ENCODE data around the gene NAB1.
"Not testable (repeated sequence)": the region's sequence is repeated elsewhere in the genome, so short reads cannot be mapped to it uniquely, and the experiment has no call there.

Gene NAB1, protein sequence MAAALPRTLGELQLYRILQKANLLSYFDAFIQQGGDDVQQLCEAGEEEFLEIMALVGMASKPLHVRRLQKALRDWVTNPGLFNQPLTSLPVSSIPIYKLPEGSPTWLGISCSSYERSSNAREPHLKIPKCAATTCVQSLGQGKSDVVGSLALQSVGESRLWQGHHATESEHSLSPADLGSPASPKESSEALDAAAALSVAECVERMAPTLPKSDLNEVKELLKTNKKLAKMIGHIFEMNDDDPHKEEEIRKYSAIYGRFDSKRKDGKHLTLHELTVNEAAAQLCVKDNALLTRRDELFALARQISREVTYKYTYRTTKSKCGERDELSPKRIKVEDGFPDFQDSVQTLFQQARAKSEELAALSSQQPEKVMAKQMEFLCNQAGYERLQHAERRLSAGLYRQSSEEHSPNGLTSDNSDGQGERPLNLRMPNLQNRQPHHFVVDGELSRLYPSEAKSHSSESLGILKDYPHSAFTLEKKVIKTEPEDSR

DNA sequence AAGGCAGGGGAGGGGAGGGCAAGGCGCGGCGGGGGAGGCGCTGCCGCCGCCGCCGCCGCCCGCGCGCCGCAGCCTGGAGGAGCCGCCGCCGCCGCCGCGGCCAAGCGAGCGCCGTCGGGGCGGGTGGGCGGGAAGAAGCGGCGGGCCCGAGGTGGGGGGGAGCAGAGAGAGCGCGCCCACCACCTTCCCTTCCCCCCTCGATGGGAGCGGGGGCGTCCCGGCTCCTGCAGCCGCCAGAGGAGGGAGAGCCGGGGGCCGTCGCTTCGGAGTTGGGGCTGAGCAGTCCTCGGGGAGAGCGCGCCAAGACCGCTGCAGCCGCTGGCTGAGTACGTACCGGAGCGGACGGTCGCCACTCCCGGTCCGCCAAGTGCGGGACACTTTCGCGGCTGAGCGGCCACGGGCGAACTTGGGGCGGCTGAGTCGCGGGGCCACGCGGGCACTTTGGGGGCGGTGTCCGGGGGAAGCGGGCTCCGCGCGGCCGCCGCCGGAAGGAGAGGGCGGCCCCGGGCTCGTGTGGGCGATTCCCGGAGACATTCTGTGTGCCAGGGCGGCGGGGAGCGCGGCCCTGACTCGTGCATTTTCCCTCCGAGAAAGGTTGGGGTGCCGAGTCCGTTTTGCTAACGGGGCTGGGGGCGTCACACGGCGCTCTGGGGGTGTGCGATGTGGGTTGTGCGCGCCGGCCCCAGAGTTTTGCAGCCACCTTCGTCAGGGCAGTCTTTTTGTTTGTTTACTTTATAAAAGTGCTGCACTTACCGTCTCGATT, at the start of gene NAB1:
Gene NAB1 (plus strand): TSS at position 49 of the 763 bp plus-strand sequence. CDS start 10,094 bp downstream, outside the sequence.
- DNase-seq (ENCODE audit: low read depth), result peak; percentile 50

GRCh38 chr2:190599546-190600220, 49.2 kb upstream of the NAB1 start:
- no peak for DNase-seq (ENCODE audit: low read depth)

- no peak for DNase-seq (ENCODE audit: low read depth)
Measured at GRCh38 chr2:190600293-190601103, 48.4 kb upstream of the NAB1 start.

DNA sequence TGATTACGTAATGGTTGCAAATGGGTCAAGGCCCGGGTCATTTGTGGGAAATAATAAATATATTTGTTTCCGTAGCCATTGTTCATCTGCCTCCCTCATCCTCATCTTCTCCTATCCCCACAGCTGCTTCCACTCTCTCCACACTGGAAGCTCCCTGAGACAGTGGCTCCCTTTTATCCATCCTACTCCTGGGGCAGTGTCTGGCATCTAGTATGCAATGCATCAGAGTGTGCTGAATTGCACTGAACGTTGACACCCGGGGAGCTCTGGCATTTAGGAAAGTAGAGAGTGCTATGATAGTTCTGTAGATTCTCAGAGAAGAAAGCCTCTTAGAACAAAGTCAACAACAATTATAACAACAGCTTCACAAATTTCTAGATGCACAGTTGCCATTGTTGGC, 45.5 kb upstream of the NAB1 start:
- no peak for DNase-seq (ENCODE audit: low read depth)

DNA sequence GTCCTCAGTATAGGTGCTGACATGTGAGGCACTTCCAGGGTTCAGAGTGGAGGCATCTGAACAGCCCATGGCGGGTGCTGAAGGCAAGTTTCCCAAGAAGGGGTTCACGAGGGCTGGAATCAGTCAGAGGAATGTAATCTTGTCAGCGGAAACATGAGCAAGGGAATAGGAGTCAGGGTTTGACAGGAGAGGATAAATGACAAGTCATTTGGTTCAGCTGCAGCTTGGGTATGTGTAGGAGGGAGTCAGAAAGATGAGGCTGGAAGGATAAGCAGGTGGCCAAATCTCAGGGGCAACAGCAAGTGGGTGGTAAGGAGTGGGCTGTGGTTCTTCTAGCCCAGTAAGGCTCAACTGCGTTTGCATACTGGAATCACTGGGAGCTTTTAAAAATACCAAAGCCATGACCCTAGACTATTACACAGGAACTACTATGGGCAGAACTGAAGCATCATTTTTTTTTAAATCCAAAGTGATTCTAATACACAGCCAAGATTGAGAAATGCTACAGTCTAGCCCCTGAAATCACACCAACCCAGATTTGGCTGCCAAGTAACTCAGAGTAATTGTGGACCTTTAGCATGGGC, 41.8 kb upstream of the NAB1 start:
- no peak for DNase-seq (ENCODE audit: low read depth)

- DNase-seq (ENCODE audit: low read depth), result no peak
Measured at GRCh38 chr2:190607657-190608357, 41.1 kb upstream of the NAB1 start.

- not testable (repeated sequence) for DNase-seq (ENCODE audit: low read depth)
Measured at GRCh38 chr2:190608863-190609262, 40.0 kb upstream of the NAB1 start.

- not testable (repeated sequence) for DNase-seq (ENCODE audit: low read depth)
Measured at GRCh38 chr2:190609397-190609796, 39.5 kb upstream of the NAB1 start.

GRCh38 chr2:190610528-190610927, 38.4 kb upstream of the NAB1 start:
- not testable (repeated sequence) for DNase-seq (ENCODE audit: low read depth)

DNA sequence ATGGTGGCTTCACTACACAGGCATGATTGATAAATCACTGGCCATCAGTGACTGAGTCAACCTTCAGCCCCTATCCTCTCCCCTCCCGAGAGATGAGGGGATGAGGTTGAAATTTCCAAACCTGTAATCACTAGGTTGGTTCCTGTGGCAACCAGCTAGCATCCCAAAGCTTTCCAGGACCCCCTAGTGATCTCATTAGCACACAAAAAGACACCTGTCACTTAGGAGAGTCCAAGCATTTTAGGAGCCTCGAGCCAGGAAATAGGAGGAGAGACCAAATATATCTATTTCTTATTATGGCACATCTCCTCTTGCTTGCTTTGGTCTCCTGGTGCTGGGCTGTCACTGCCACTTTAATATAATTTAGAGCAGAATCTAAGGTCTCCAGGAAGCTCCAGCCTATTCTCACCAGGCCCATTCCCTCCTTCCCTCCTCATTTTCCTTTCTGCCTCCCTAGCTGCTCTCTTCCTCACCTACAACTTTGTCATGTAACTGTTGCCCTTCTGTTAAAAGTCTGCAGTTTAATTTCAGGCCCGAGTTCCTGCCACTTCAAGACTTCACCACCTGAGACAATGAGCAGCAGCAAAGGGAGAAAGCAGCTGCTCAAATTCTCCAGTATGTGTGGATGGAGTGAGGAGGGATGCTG, 33.2 kb upstream of the NAB1 start:
- DNase-seq (ENCODE audit: low read depth), result no peak

- DNase-seq (ENCODE audit: low read depth), result no peak
Measured at GRCh38 chr2:190618030-190618429, 30.9 kb upstream of the NAB1 start.

- DNase-seq (ENCODE audit: low read depth), result no peak
Measured at GRCh38 chr2:190625691-190626090, 23.2 kb upstream of the NAB1 start.

- no peak for DNase-seq (ENCODE audit: low read depth)
Measured at GRCh38 chr2:190626641-190627210, 22.2 kb upstream of the NAB1 start.

DNA sequence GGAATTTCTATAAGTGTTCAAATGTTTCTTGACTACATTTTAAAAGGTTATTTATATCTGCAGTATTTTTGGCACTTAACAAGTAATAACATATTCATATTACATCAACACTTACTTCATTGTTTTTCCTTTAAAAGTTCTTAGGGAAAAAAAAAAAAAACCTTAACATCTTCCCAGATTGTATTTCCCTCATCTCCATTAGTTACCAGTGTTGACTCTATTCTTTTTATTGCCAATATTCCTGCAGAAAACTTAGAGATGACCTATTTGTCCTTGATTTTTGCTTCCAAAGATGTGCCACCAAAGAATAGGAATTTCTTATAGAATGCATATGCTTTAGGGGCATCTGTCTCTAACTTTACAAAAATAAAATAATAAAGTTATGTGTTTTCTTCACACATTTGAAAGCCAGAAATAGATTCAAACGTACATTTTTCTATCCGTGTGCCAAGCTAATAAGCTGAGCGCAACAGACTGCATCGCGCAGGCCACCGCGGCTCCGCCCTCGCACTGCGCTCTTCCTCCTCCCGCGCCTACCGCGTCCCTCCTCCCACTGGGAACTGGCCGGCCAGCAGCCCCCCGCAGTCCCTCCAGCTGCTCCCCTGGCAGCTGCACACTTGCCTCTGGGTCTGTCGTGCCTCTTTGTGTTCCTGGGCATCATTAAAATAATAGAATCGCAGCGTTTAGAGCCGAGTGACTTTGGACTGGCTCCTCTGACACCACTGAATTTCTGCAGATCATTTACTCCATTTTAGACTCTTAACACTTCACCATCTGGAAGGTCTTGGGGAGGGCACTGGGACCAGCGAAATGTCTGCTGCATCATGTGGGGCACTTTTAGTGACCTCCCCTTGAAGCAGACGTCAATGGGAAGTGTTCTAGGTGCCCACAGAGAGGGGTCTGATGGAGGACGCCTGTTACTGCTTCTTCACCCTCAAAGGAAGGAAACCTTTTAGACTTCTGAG, 21.2 kb upstream of the NAB1 start:
- no peak for DNase-seq (ENCODE audit: low read depth)

DNA sequence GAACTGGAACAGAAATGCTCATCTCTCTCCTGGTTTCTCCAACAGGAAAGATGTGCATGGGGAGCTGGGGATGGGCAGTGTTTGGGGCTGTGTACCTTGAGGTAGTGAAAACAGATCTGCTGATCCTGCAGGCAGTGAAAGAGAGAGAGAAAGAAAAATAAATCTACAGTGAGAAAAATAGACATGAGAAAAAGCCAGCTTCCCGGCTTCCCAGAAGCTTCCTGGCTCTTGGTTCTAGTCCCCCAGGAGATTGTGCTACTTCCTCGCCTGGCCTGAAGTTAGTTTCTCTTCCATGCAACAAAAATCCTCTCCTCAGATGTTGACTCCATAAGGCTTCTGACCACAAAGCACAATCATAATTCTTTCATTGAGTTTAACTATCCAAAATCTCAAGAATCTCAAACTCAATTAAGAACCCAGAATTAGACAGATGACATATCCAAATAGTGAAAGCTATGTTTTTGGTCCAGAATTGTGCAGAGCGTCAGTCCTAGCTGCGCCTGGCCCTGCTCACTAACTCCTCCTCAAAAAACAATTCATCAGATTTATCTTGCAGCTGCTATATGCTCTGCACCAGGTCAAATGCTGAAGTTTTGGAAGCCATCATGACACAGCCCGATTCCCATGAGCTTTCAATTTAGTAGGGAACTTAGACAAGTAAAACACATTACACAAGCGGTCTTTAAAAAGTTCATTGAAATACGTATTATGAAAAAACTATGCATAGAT, 20.1 kb upstream of the NAB1 start:
- no peak for DNase-seq (ENCODE audit: low read depth)

DNA sequence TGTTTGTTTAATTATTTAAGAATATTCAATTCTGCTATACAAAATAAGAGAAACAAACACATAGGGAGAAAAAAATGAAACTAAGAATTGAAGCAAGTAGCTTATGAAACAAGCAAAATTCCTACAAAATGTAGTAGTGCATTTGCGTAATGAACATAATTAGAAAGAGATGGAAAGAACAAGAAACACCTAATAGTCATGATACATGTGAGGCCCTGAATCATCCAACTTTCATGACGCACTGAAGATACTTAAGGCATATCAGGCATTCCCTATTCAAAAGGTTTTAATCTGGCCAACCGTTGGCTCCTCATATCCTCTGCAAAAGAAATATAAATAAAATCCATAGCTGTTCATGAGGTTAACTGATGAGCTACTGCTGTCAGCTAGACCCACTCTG, 14.5 kb upstream of the NAB1 start:
- DNase-seq (ENCODE audit: low read depth), result no peak

DNA sequence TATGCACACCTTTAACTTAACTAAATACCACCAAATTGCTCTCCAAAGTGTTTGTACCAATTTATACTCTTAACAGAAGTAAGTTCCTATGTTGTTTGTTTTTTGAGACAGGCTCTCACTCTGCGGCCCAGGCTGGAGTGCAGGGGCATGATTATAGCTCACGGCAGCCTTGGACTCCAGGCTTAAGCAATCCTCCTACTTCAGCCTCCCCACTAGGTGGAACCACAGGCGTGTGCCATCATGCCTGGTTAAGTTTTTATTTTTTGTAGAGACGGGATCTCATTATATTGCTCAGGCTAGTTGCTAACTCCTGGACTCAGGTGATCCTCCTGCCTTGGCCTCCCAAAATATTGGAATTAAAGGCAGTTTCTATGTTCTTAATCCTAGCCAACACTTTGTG, 13.1 kb upstream of the NAB1 start:
- DNase-seq (ENCODE audit: low read depth), result no peak

DNA sequence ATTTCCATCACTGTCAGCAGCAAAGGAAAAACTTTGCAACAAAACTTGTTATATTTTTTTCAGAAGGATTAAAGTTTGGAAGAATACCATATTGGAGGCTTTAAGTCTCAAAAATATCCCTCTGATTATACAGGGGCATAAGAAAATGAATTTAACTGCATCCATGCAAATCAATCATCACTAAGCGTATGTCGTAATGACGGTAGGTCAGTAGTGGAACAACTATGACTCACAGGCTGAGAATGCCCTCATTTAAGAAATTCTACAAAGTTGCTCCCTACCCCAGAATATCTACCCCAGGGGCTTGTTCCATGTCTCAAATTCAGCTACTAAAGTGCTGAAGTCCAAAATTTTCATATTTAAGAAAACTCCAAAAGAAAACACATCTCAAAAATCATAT, 12.5 kb upstream of the NAB1 start:
- DNase-seq (ENCODE audit: low read depth), result no peak
